Neutrophil (primary cell): Measurements from ENCODE around the gene ERAL1.
"Not testable (repeated sequence)": the region's sequence is repeated elsewhere in the genome, so short reads cannot be mapped to it uniquely, and the experiment has no call there.

Source experiments
- H3K27ac ChIP-seq: fragments of 200-600 bp; sonication (generic); 2 replicates; pipeline ENCODE4 v1.5.1; 2016; ENCODE audit warnings: mild to moderate bottlenecking, moderate library complexity
- H3K27me3 ChIP-seq: fragments of 200-600 bp; sonication (generic); 2 replicates; pipeline ENCODE4 v1.6.0; 2016; ENCODE audit warnings: mild to moderate bottlenecking
- H3K36me3 ChIP-seq: fragments of 200-600 bp; sonication (generic); 2 replicates; pipeline ENCODE4 v1.5.1; 2017
- H3K4me1 ChIP-seq, 2 experiments: fragments of 200-600 bp in 1 of 2; sonication (generic) in 1 of 2; 1 replicate in 1 of 2; 2 replicates in 1 of 2; pipeline versions ENCODE4 v1.5.1 to v1.6.1; 2013 to 2016; ENCODE audit warnings: low read depth in 1 of 2, low read length in 1 of 2, mild to moderate bottlenecking in 1 of 2, moderate library complexity in 1 of 2; ENCODE audit not compliant: control insufficient read depth in 1 of 2, insufficient read depth in 1 of 2
- H3K4me3 ChIP-seq, 2 experiments: fragments of 200-600 bp in 1 of 2; sonication (generic) in 1 of 2; 1 replicate in 1 of 2; 2 replicates in 1 of 2; pipeline ENCODE4 v1.5.1; 2013 to 2016; ENCODE audit warnings: low read depth in 1 of 2, low read length in 1 of 2, mild to moderate bottlenecking in 1 of 2, moderate library complexity in 1 of 2
- H3K9me3 ChIP-seq: fragments of 200-600 bp; sonication (generic); 2 replicates; pipeline ENCODE4 v1.5.1; 2016
- CTCF ChIP-seq: fragments of 200-600 bp; sonication (generic); IDR thresholded peaks from 2 replicates; pipeline ENCODE4 v1.5.1; 2016; ENCODE audit warnings: antibody characterized with exemption

ERAL1 gene

GRCh38 chr17:28843816-28844148 is 11.0 kb upstream of the ERAL1 start:
- Histone ChIP-seq H3K9me3 (no peaks in the 10 kb centered on the region), H3K4me3 (no peak overlapping the region), H3K27me3 (no peaks in the 10 kb centered on the region), H3K27ac (no peak overlapping the region), H3K36me3 (no peaks in the 10 kb centered on the region), H3K4me1 (peaks cover 10 to 12% of the 10 kb centered on the region in 2 experiments)
- TF ChIP-seq CTCF: no peak

GRCh38 chr17:28846231-28846630 is 8.6 kb upstream of the ERAL1 start:
- no peak overlapping the region for H3K27ac ChIP-seq
- TF ChIP-seq CTCF: no peak
- H3K27me3 ChIP-seq: no peaks in the 10 kb centered on the region
- H3K4me3 ChIP-seq: no peak overlapping the region
- H3K4me1 ChIP-seq: peaks cover 10 to 12% of the 10 kb centered on the region in 2 experiments
- H3K9me3 ChIP-seq: no peaks in the 10 kb centered on the region
- no peaks in the 10 kb centered on the region for H3K36me3 ChIP-seq

- not testable (repeated sequence) for H3K9me3 ChIP-seq, H3K4me3 ChIP-seq, H3K27me3 ChIP-seq, H3K36me3 ChIP-seq, H3K27ac ChIP-seq
- H3K4me1 ChIP-seq: peaks cover 7 to 11% of the 10 kb centered on the region in 2 experiments
These were observed 8.1 kb upstream of the ERAL1 start for GRCh38 chr17:28846699-28847098.

GRCh38 chr17:28848667-28849066 is 6.1 kb upstream of the ERAL1 start:
- H3K36me3 ChIP-seq, H3K4me1 ChIP-seq, H3K27ac ChIP-seq, H3K4me3 ChIP-seq, H3K27me3 ChIP-seq, H3K9me3 ChIP-seq: not testable (repeated sequence)
- TF ChIP-seq CTCF: peak; percentile 56

- Histone ChIP-seq H3K4me3 (no peak overlapping the region), H3K9me3 (no peaks in the 10 kb centered on the region), H3K36me3 (no peaks in the 10 kb centered on the region), H3K27me3 (no peaks in the 10 kb centered on the region), H3K27ac (no peak overlapping the region), H3K4me1 (peaks cover 3% of the 10 kb centered on the region in 2 experiments)
- no peak for TF ChIP-seq CTCF
These were observed 5.5 kb upstream of the ERAL1 start for GRCh38 chr17:28849281-28849680.

- no peaks in the 10 kb centered on the region for H3K27me3 ChIP-seq
- no peak for TF ChIP-seq CTCF
- H3K36me3 ChIP-seq: peaks cover 10% of the 10 kb centered on the region
- H3K27ac ChIP-seq: no peak overlapping the region
- H3K4me3 ChIP-seq: no peak overlapping the region
- peaks cover 11 to 12% of the 10 kb centered on the region in 2 experiments for H3K4me1 ChIP-seq
- no peaks in the 10 kb centered on the region for H3K9me3 ChIP-seq
These were observed 1.5 kb upstream of the ERAL1 start for GRCh38 chr17:28853295-28853694.
